Activated naive CD8-positive, alpha-beta T cell treated with anti-CD3 and anti-CD28 coated beads, Interleukin-2, amount 10 ng/mL, durations not matched to agents 7 days and 5 days (primary cell): Measurements from ENCODE around the gene AKNA. TPM values are rescaled to one million over a fixed set of nuclear protein-coding genes. Genes with fewer than 3 reads are reported as not detected.
A peak's percentile ranks its signal among the peaks of the same experiment; 100 is the strongest.

Experiments
- ATAC-seq: fragments of 150-1000 bp; cut with Tn5 transposase; one replicate; pipeline ENCODE4 v1.10.0; 2021; ENCODE audit warnings: low read depth, moderate library complexity
- POLR2A ChIA-PET: fragments of 350-600 bp; sonication (Branson Sonifier 250); formaldehyde crosslinking; loops from one replicate; lab custom pipeline; 2021; ENCODE audit warnings: antibody characterized with exemption; lab: Charles Lee
- DNase-seq: peaks from one replicate; pipeline ENCODE4 v3.0.0; 2021
- H3K27ac Mint-ChIP-seq: one replicate; pipeline ENCODE4 v1.8.0; 2022; ENCODE audit warnings: mild to moderate bottlenecking, mixed read lengths
- H3K27me3 Mint-ChIP-seq: one replicate; pipeline ENCODE4 v1.8.0; 2022; ENCODE audit warnings: mild to moderate bottlenecking, moderate library complexity, mixed read lengths
- H3K36me3 Mint-ChIP-seq: one replicate; pipeline ENCODE4 v1.8.0; 2021; ENCODE audit warnings: mild to moderate bottlenecking, mixed read lengths
- H3K4me1 Mint-ChIP-seq: one replicate; pipeline ENCODE4 v1.8.0; 2021; ENCODE audit warnings: mixed read lengths
- H3K4me3 Mint-ChIP-seq: one replicate; pipeline ENCODE4 v1.8.0; 2022; ENCODE audit warnings: mild to moderate bottlenecking, moderate library complexity, mixed read lengths
- H3K9me3 Mint-ChIP-seq: one replicate; pipeline ENCODE4 v1.8.0; 2021; ENCODE audit warnings: mixed read lengths
- total RNA-seq, 2 experiments: library from RNA; stranded (reverse); gene quantifications; one replicate each; pipeline ENCODE4 v1.2.3, GENCODE V29; 2021

Gene AKNA
- total RNA-seq, 2 experiments from 2014 or later = 482 to 492 TPM

- no peak overlapping the region for H3K4me3 Mint-ChIP-seq
- H3K4me1 Mint-ChIP-seq = peaks cover 4% of the 10 kb centered on the region
- POLR2A ChIA-PET = no interaction called here
- DNase-seq (peak; percentile 2), ATAC-seq (no peak)
- H3K27ac Mint-ChIP-seq = no peak overlapping the region
- no peaks in the 10 kb centered on the region for H3K36me3 Mint-ChIP-seq
- no peaks in the 10 kb centered on the region for H3K27me3 Mint-ChIP-seq
- no peaks in the 10 kb centered on the region for H3K9me3 Mint-ChIP-seq
These were observed 101.6 kb downstream of the AKNA start for GRCh38 chr9:114286146-114286679.

GRCh38 chr9:114285166-114285867 lies 102.5 kb downstream of the AKNA start:
- DNase-seq (peak; percentile 18), ATAC-seq (no peak)
- H3K27ac Mint-ChIP-seq = no peak overlapping the region
- POLR2A ChIA-PET = no interaction called here
- H3K27me3 Mint-ChIP-seq = no peaks in the 10 kb centered on the region
- H3K36me3 Mint-ChIP-seq = no peaks in the 10 kb centered on the region
- no peak overlapping the region for H3K4me3 Mint-ChIP-seq
- peaks cover 2% of the 10 kb centered on the region for H3K4me1 Mint-ChIP-seq
- no peaks in the 10 kb centered on the region for H3K9me3 Mint-ChIP-seq

GRCh38 chr9:114284316-114285060 lies 103.3 kb downstream of the AKNA start:
- Mint-ChIP-seq H3K9me3 (no peaks in the 10 kb centered on the region), H3K27me3 (no peaks in the 10 kb centered on the region), H3K4me3 (no peak overlapping the region), H3K4me1 (peaks cover 2% of the 10 kb centered on the region), H3K36me3 (no peaks in the 10 kb centered on the region), H3K27ac (no peak overlapping the region)
- POLR2A ChIA-PET = no interaction called here
- ATAC-seq (no peak), DNase-seq (peak; percentile 18)

Other genes starting within 250 kb of the AKNA start
- gene COL27A1, start 232.4 kb downstream of the AKNA start, total RNA-seq = 1 to 10 TPM; 1.7 to 1.9 TPM
- not detected for gene ORM1, start 64.9 kb downstream of the AKNA start, total RNA-seq
- gene ORM2, start 58.1 kb downstream of the AKNA start, total RNA-seq = not detected
- 10 to 100 TPM; 10.5 TPM for gene WHRN, start 117.5 kb upstream of the AKNA start, total RNA-seq
- gene ATP6V1G1, start 199.8 kb upstream of the AKNA start, total RNA-seq = 10 to 100 TPM; 95.8 to 96.7 TPM
- gene TMEM268, start 223.3 kb upstream of the AKNA start, total RNA-seq = 10 to 100 TPM; 22.0 to 23.1 TPM